GM23338 (cell line): ENCODE data around the gene GPR151. TPM values are rescaled to one million over a fixed set of nuclear protein-coding genes. Genes with fewer than 3 reads are reported as not detected.

Source experiments
- CREB1 ChIP-seq: fragments of 250-450 bp; sonication (Bioruptor Pico); IDR thresholded peaks from 2 replicates; pipeline ENCODE4 v1.5.0; 2020; ENCODE audit warnings: low read depth, mild to moderate bottlenecking, moderate library complexity
- CTCF ChIP-seq, 2 experiments: fragments of 200-600 bp in 1 of 2; sonication (generic) in 1 of 2; conservative IDR thresholded peaks; 2 replicates each; pipeline versions ENCODE4 v1.5.1 to v1.6.1; 2016 to 2017; ENCODE audit warnings: antibody characterized with exemption in 2 of 2, low read depth in 2 of 2, mild to moderate bottlenecking in 2 of 2, moderate library complexity in 1 of 2
- ETS1 ChIP-seq: IDR thresholded peaks from 2 replicates; pipeline ENCODE4 v1.6.1; 2016; ENCODE audit warnings: antibody characterized with exemption
- POLR2AphosphoS5 ChIP-seq: IDR thresholded peaks from 2 replicates; pipeline ENCODE4 v1.6.1; 2016; ENCODE audit warnings: antibody characterized with exemption, low read depth
- STAT1 ChIP-seq: IDR thresholded peaks from one replicate; pipeline ENCODE4 v1.6.1; 2016; ENCODE audit warnings: antibody characterized with exemption; ENCODE audit not compliant: unreplicated experiment
- ZNF331 ChIP-seq: fragments of 250-450 bp; sonication (Bioruptor Pico); IDR thresholded peaks from 2 replicates; pipeline ENCODE4 v1.5.0; 2020; ENCODE audit warnings: low read depth, mild to moderate bottlenecking, moderate library complexity
- ZNF462 ChIP-seq: fragments of 250-450 bp; sonication (Bioruptor Pico); IDR thresholded peaks from 2 replicates; pipeline ENCODE4 v1.5.0; 2020; ENCODE audit warnings: mild to moderate bottlenecking, moderate library complexity
- polyA plus RNA-seq: library from polyadenylated mRNA; unstranded; fragments of >200 nt; fragmentation: Nextera tagmentation; extraction: Ambion mirVana; gene quantifications from 2 replicates; pipeline ENCODE4 v1.2.1, GENCODE V29; 2016
- total RNA-seq: library from RNA; depleted of rRNA; stranded (reverse); fragments of >200 nt; shearing (Covaris generic); gene quantifications from 2 replicates; pipeline ENCODE4 v1.2.3, GENCODE V29; 2014

Gene GPR151
- total and polyA plus RNA-seq, 2 experiments from 2014 or later, result not detected

- TF ChIP-seq ZNF462 (CRISPR knock-in tag) (no peak), ZNF331 (CRISPR knock-in tag) (no peak), CREB1 (CRISPR knock-in tag) (no peak), ETS1 (no peak), CTCF (conservative IDR thresholded peaks at IDR 0.05; ENCODE audit: low read depth in 2 of 2) (no peak), POLR2AphosphoS5 (no peak), STAT1 (no peak)
Measured at GRCh38 chr5:146467760-146468159, 48.2 kb downstream of the GPR151 start (continued).
